NCI-H128 (cell line): Measurements from ENCODE around the gene SERINC5.

Experiments used
- DNase-seq: peaks from one replicate; lab custom pipeline; 2025; ENCODE audit not compliant: unreplicated experiment; lab: John Stamatoyannopoulos, UW

The SERINC5 gene

DNA sequence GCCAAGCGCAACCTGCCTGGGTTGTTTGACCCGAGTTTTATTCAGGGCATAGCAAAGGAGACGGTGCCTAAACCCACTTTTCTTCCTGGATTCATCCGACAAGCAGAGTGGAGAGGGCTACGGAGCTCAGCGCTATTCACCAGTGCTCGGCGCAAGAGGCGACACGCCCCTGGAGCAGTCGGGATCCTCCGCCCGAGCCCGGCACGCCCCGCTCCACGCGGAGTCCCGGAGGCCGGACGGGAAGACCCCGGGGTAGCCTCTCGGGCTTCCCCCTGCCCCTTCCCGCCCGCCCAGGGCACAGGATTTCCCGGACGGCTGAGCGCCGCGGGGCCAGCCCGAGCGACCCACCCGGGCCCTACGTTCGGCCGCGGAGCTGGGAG lies 427 bp downstream of the SERINC5 start:
- DNase-seq = no peak

DNA sequence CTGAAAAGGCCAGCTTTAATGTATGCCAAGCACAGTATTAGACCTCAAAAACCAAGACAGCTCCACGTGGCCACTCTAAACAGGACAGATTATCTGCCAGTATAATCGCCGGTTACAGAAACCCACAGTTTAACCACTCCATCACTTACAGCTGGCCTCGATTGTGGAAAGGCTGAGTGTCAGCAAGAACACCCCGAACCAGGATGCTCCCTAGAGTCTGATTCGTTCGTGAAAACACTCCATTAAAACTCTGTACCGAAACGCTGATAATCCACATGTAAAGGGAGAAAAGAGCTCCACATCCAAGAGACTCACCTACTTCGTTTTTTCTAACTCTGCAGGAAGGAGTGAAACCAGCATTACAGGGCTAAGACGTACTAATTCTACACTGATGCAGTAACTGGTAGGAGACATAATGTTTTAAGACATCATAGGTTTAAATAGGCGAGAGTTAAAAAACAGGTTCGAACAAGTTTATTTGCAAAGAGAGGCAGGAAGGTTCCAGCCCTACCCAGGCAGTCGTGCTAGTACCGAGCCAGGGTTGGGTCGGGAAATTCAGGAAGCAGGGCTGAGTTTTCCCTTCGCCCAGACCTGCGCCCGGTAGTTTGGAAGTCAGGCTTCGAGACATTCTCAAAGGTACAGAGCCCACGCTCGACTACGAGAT lies 949 bp downstream of the SERINC5 start:
- no peak for DNase-seq

GRCh38 chr5:80251636-80252035 lies 4.2 kb downstream of the SERINC5 start:
- DNase-seq = no peak

- no peak for DNase-seq
Measured at GRCh38 chr5:80250801-80251200, 5.0 kb downstream of the SERINC5 start.

- no peak for DNase-seq
Measured at GRCh38 chr5:80249901-80250300, 5.9 kb downstream of the SERINC5 start.

DNA sequence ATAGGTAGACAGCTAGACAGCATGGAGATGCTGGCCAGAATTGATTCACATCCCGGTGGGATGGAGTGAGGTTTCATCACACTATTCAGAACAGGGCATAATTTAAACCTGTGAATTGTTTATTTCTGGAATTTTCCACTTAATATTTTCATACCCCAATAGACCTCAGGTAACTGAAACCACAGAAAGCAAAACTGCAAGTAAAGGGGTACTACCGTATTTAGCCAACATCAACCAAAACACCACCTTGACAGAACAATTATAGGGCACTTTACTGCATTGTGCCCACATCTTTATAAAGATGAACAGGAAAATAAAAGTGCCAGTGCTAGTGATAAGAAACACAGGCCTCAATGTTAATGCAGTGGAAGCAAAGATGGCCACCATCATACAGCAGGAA lies 7.5 kb downstream of the SERINC5 start:
- no peak for DNase-seq

DNA sequence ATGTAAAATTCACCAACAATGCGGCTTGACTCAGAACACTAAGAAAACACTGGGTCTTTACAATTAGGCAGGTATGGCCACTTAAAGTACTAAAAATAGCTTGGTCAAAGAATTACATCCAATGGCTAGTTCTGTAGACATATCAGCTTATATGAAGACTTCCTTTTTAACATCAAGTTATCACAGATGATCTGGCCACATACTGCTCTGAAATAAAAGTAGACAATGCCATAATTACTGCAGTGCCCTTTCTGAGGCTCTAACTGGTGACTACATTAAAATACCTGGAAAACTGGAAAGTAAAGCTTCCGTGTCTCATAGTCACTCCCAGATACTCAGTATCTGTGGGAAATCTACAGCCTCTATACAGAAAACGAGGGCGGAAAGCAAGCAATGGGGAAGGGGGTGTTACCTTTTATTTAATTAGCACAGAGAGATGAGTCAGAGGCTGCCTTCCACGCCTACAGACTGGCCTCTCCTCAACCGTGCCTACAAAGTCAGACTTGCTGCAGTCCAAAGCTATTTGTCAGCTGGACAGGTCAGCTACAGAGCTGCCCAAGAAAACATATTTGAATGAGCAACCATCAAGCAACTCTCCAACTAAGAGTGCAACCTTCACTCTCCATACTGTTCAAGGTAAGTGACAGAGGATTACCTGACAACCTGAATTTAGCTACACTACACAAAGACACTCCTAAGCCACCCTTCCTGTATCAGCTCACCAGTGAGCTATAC lies 8.7 kb downstream of the SERINC5 start:
- no peak for DNase-seq

- DNase-seq = no peak
Measured at GRCh38 chr5:80246001-80246758, 9.7 kb downstream of the SERINC5 start.

- DNase-seq = no peak
Measured at GRCh38 chr5:80243567-80243966, 12.3 kb downstream of the SERINC5 start.

GRCh38 chr5:80242849-80243248 lies 13.0 kb downstream of the SERINC5 start:
- no peak for DNase-seq

DNA sequence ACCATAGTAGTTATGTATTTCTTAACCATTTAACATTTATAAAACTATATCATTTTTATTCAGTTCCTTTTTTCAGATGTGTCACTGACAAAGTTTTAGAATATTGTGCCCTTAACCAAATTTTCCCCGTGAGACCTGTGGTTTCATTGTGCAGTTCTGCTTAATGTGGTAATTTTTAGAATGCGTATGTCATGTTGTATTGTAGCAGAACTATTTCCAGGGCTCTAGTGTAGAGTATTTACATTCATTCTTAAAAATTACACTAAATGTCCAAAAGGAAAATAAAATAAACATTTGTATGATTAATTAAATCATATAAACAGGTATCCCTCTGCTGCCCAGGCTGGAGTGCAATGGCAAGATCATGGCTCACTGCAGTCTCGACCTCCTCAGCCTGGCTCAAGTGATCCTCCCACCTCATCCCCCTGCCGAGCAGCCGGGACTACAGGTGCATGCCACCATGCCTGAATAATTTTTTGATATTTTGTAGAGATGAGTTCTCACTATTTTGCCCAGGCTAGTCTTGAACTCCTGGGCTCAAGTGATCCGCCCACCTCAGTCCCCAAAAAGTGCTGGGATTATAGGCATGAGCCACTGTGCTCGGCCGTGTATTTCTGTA lies 15.4 kb downstream of the SERINC5 start:
- DNase-seq = no peak

GRCh38 chr5:80239680-80240367 lies 16.0 kb downstream of the SERINC5 start:
- DNase-seq = no peak

DNA sequence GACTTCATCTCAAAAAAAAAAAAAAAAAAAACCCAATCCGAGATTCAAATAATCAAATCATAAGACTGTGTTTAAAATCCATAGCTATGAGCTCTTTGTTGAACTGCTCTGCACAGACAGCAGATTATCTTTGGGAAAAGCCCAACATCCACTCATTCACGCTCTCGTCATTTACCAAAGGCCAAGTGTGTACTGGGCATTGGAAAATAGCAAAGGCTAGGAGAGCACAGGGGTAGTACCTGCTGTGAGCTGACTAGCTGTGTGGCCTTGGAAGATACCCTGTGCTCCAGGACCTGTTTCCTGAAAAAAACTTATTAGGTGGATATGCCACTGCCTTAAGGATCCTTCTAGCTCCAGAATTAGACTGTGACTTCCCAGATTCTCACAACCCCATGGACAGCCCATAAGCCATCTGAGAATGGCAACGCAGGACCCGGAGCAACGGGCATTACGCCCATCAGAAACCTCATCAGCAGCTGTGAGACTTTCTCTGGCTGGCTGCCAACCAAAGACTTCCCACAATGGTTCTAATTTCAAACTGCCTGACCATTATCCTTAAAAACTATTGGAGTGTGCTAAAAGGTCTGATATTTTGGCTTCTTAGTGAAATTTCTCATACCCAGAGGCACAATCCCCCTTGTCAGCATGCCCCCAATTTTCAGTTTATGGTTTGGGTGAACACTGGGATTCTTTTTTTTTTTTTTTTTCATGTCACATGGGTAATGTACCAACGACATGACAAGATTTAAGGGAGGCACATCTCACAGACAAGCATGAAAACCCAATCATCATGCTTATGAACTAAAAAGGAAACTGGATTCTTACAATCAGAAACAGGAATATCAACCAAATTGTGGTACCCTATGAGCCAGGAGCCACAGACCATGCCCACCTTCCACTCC lies 16.8 kb downstream of the SERINC5 start:
- DNase-seq = peak; percentile 45

DNA sequence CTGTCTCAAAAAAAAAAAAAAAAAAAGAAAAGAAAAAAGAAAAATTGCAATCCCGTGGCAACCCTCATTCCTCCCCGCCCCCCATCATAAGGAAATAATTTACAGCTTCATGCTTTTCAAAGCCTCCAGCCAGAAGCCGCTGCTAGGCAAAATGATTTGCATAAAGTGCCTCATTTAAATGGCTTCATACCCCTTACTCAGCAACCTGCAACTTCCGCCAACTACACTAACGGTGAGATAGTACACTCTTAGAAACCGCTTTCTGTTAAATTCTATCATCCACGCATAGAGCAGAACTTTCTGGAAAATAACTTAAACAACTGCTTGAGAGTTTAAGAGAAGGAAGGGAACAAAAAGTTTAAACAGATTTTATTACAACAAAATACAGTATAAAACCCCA lies 17.8 kb downstream of the SERINC5 start:
- no peak for DNase-seq

- DNase-seq = no peak
Measured at GRCh38 chr5:80237243-80237642, 18.6 kb downstream of the SERINC5 start.

DNA sequence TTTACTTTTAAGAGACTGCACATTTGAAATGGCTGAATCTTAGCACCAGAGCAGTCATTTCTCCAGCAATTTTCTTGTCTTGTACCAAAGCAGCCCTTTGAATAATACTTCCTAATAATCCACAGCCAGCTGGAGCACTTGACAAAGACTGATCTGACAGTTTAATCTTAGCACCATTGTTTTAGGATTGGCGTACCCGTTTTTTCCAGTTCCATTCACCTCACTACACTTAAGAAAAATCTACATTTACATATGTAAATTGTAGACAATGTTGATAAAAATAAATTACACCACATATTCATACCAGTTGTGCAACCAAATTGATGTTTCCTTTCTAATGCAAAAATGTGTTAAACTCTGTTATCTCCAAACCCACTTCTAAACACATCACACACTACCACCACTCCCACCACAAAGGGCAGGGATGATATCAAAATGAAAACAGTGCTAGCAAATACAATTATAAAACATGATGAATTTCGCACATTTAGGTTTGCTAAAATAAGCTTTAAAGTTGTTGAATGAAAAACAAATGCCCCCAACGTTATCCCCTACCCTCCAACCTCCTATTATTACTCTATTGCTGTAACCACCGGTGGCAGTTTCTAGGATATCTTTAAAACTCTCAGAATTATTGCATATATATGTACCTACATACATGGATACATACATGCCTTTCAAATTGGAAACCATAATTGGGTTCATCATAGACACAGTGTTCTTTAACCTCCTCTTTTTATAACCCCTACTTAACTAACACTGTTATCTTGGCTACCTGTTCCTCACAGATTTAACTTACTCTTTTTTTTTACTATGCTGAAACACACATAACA lies 21.5 kb downstream of the SERINC5 start:
- no peak for DNase-seq

- no peak for DNase-seq
Measured at GRCh38 chr5:80231693-80232092, 24.2 kb downstream of the SERINC5 start.

DNA sequence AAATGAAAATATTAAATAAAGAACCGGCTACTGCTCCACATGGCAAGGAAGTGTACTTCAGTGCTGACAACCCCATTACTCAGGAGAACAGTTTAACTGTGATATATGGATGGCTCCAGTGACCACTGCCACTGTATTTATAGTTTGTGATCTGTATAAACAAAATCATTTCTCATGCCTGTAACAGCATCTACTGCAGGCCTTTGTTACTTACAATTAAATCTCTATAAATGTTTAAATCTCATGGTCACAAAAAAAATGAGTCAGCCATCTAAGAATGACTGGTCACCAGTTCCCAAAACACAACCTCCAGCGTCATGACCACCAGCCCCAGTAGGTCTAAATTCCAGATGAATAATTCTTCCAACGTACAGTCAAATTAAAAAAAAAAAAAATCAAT lies 24.6 kb downstream of the SERINC5 start:
- no peak for DNase-seq
